GM21723 (cell line): ENCODE measurements around the gene FCN3.
"Not testable (repeated sequence)": the region's sequence is repeated elsewhere in the genome, so short reads cannot be mapped to it uniquely, and the experiment has no call there.

Source experiments
- ATAC-seq: cut with Tn5 transposase; IDR thresholded peaks from one replicate; pipeline ENCODE4 v1.9.1; 2021; ENCODE audit warnings: mild to moderate bottlenecking, moderate library complexity; ENCODE audit not compliant: unreplicated experiment

FCN3 gene

GRCh38 chr1:27400082-27400962 is 25.7 kb upstream of the FCN3 start:
- no peak for ATAC-seq

GRCh38 chr1:27399251-27400025 is 24.8 kb upstream of the FCN3 start:
- ATAC-seq, result no peak

GRCh38 chr1:27398405-27399149 is 24.0 kb upstream of the FCN3 start:
- no peak for ATAC-seq

GRCh38 chr1:27397749-27398148 is 23.1 kb upstream of the FCN3 start:
- no peak for ATAC-seq

GRCh38 chr1:27397110-27397509 is 22.5 kb upstream of the FCN3 start:
- no peak for ATAC-seq

- ATAC-seq, result no peak
Measured at GRCh38 chr1:27395441-27396195, 21.0 kb upstream of the FCN3 start.

- ATAC-seq, result no peak
Measured at GRCh38 chr1:27394925-27395324, 20.3 kb upstream of the FCN3 start.

- no peak for ATAC-seq
Measured at GRCh38 chr1:27394282-27394658, 19.6 kb upstream of the FCN3 start.

GRCh38 chr1:27393641-27394281 is 19.1 kb upstream of the FCN3 start:
- ATAC-seq, result no peak

GRCh38 chr1:27392778-27393635 is 18.4 kb upstream of the FCN3 start:
- ATAC-seq, result no peak

GRCh38 chr1:27392096-27392777 is 17.6 kb upstream of the FCN3 start, which contains the start of gene GPR3:
Gene GPR3 (plus strand): TSS chr1:27392622. CDS start chr1:27393799, 1,177 bp downstream.
- ATAC-seq, result peak; percentile 73

- ATAC-seq, result no peak
Measured at GRCh38 chr1:27391511-27392095, 17.0 kb upstream of the FCN3 start.

- no peak for ATAC-seq
Measured at GRCh38 chr1:27388337-27389005, 13.8 kb upstream of the FCN3 start.

- not testable (repeated sequence) for ATAC-seq
Measured at GRCh38 chr1:27384797-27385196, 10.2 kb upstream of the FCN3 start.

- ATAC-seq, result no peak
Measured at GRCh38 chr1:27383661-27384060, 9.0 kb upstream of the FCN3 start.

GRCh38 chr1:27383039-27383605 is 8.5 kb upstream of the FCN3 start, which contains the start of gene CD164L2:
Gene CD164L2 (minus strand): TSS chr1:27383333. CDS start chr1:27383239, 94 bp downstream.
- ATAC-seq, result no peak
